HL-60 (cell line): ENCODE measurements around the gene ARMS2.

Experiments used
- CTCF ChIP-seq: IDR thresholded peaks from one replicate; pipeline ENCODE4 v1.5.1; 2011; ENCODE audit warnings: low read length, control low read depth, inconsistent platforms; ENCODE audit not compliant: insufficient read depth
- REST ChIP-seq: IDR thresholded peaks from 2 replicates; pipeline ENCODE4 v1.6.1; 2012; ENCODE audit warnings: low read depth; ENCODE audit not compliant: insufficient replicate concordance

DNA sequence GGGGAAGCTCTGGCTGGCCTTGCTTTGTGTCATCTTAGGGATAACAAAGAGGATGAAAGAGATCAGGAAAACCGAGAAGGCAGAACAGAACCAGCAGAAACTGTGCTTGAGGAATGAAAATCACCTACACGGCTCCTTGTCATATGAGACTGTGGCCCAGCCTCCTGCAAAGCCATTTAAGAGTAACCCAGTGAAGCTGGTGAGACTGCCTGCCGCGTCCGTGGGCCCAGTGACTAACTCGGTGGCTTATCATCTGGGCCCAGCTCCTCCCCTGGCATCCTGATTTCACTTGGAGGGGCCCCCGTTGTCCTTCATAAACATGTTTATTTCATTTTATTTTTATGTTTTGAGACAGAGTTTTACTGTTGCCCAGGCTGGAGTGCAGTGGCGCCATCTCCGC, 37.6 kb downstream of the ARMS2 start:
- TF ChIP-seq CTCF (no peak), REST (no peak)
